PC-3 (cell line): ENCODE data around the gene TMEM43. TPM values are rescaled to one million over a fixed set of nuclear protein-coding genes. Genes with fewer than 3 reads are reported as not detected.

Source experiments
- ATAC-seq: fragments of 200-7000 bp; cut with Tn5 transposase; 2 replicates; pipeline ENCODE4 v1.9.1; 2020; ENCODE audit warnings: mild to moderate bottlenecking, moderate library complexity
- BruUV-seq: library from RNA; stranded (reverse); fragments of 400-500 nt; replicated peaks from 2 replicates; lab custom pipeline; 2021; lab: Mats Ljungman, UMichigan
- CTCF ChIA-PET: fragments of 300-600 bp; sonication (Branson Sonifier 250); formaldehyde crosslinking; loops from one replicate; lab custom pipeline; 2022; ENCODE audit warnings: antibody characterized with exemption; lab: Charles Lee
- POLR2A ChIA-PET: fragments of 300-600 bp; sonication (Branson Sonifier 250); formaldehyde crosslinking; loops from one replicate; lab custom pipeline; 2022; ENCODE audit warnings: antibody characterized with exemption; ENCODE audit not compliant: unreplicated experiment; lab: Charles Lee
- DNase-seq: peaks from one replicate; pipeline ENCODE4 v3.0.0-alpha.2; 2015
- H2AFZ ChIP-seq: fragments of 300-600 bp; sonication (generic); 2 replicates; pipeline ENCODE4 v1.6.0; 2016; ENCODE audit warnings: antibody characterized with exemption, low read length
- H3F3A ChIP-seq: fragments of 300-600 bp; sonication (generic); one replicate; pipeline ENCODE4 v1.6.0; 2017; ENCODE audit warnings: antibody characterized with exemption, low read length, control low read depth, mild to moderate bottlenecking; ENCODE audit not compliant: unreplicated experiment
- H3K27ac ChIP-seq: fragments of 300-600 bp; sonication (generic); 2 replicates; pipeline ENCODE4 v1.5.1; 2016; ENCODE audit warnings: mild to moderate bottlenecking, low read length
- H3K27me3 ChIP-seq: fragments of 300-600 bp; sonication (generic); 2 replicates; pipeline ENCODE4 v1.6.1; 2016; ENCODE audit warnings: low read length, mixed read lengths
- H3K36me3 ChIP-seq: fragments of 300-600 bp; sonication (generic); 2 replicates; pipeline ENCODE4 v1.6.1; 2016; ENCODE audit warnings: low read depth, mixed run types, low read length, mixed read lengths
- H3K4me1 ChIP-seq: fragments of 300-600 bp; sonication (generic); 2 replicates; pipeline ENCODE4 v1.5.1; 2016; ENCODE audit warnings: low read length; ENCODE audit not compliant: insufficient read depth
- H3K4me2 ChIP-seq: fragments of 300-600 bp; sonication (generic); 2 replicates; pipeline ENCODE4 v1.6.0; 2016; ENCODE audit warnings: low read length
- H3K4me3 ChIP-seq: fragments of 300-600 bp; sonication (generic); 2 replicates; pipeline ENCODE4 v1.5.1; 2016; ENCODE audit warnings: mild to moderate bottlenecking, low read length, mixed read lengths
- H3K79me2 ChIP-seq: fragments of 300-600 bp; sonication (generic); 2 replicates; pipeline ENCODE4 v1.6.1; 2017; ENCODE audit warnings: low read length, mixed read lengths
- H3K9ac ChIP-seq: fragments of 300-600 bp; sonication (generic); 2 replicates; pipeline ENCODE4 v1.6.0; 2016; ENCODE audit warnings: mild to moderate bottlenecking, low read length
- H3K9me2 ChIP-seq: fragments of 300-600 bp; sonication (generic); replicated peaks from 2 replicates; pipeline ENCODE4 v1.6.1; 2016; ENCODE audit warnings: mixed run types, low read length, mixed read lengths
- H3K9me3 ChIP-seq: fragments of 300-600 bp; sonication (generic); 2 replicates; pipeline ENCODE4 v1.6.1; 2016; ENCODE audit warnings: low read length, mixed read lengths
- H4K20me1 ChIP-seq: fragments of 300-600 bp; sonication (generic); 2 replicates; pipeline ENCODE4 v1.6.1; 2016; ENCODE audit warnings: low read length, mixed read lengths
- EZH2 ChIP-seq: fragments of 300-600 bp; sonication (generic); IDR thresholded peaks from one replicate; pipeline ENCODE4 v1.6.1; 2017; ENCODE audit warnings: antibody characterized with exemption, mild to moderate bottlenecking, low read length; ENCODE audit not compliant: unreplicated experiment
- EZH2phosphoT487 ChIP-seq: fragments of 300-600 bp; sonication (generic); IDR thresholded peaks from 2 replicates; pipeline ENCODE4 v1.6.1; 2018; ENCODE audit warnings: mild to moderate bottlenecking, antibody characterized with exemption, low read length, borderline replicate concordance
- intact Hi-C: fragments of 100-400 bp; cut with micrococcal nuclease; formaldehyde crosslinking; loops from 2 replicates; pipeline ENCODE4 v1.9.0; 2023
- total RNA-seq: library from RNA; depleted of rRNA; stranded (reverse); fragments of >200 nt; gene quantifications from 2 replicates; pipeline ENCODE4 v1.2.3, GENCODE V29; 2014
- TF ChIP-seq, protein P1 (sequence below): fragments of 300-600 bp; sonication (generic); conservative IDR thresholded peaks from 2 replicates; pipeline ENCODE4 v1.5.1; 2017; ENCODE audit warnings: antibody characterized with exemption, low read depth, mild to moderate bottlenecking, low read length

TMEM43 gene
- total RNA-seq, 1 experiment from 2014 or later, result 83.1 TPM

DNA sequence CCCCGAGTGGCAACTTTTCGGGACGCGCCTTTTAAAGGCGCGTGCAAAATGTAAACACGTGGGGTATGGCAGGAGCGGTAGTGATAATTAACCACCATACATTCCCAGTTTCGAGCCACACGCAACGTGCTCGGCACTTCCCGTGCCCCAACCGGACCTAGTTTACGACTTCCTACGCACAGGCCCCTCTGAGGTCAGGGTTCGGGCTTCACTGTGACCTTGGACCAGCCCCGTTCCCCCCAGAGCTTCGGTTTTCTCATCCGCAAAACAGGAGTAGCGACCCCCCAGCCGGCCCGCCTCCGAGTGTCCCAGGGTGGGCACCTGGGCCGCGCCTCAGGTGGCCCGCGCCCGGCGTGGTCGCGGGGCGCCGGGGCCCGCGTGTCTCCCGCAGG, 633 bp upstream of the TMEM43 start:
- Histone ChIP-seq H3K27me3 (no peaks in the 10 kb centered on the region), H3K4me3 (peak overlapping the region; percentile 87), H3K4me1 (peaks cover 23% of the 10 kb centered on the region), H3K9me3 (no peaks in the 10 kb centered on the region), H3K4me2 (peak overlapping the region; percentile 87), H3K9me2 (no peaks in the 10 kb centered on the region), H2AFZ (peak overlapping the region; percentile 83), H3K79me2 (peaks cover 86% of the 10 kb centered on the region), H3F3A (no peaks in the 10 kb centered on the region), H3K27ac (peak overlapping the region; percentile 55), H4K20me1 (peaks cover 30% of the 10 kb centered on the region), H3K36me3 (peaks cover 18% of the 10 kb centered on the region), H3K9ac (peak overlapping the region; percentile 94)
- CTCF ChIA-PET, result interaction anchor here (0.6 to 2.2 kb wide), 4 partner anchors 29 to 228 kb away, joined by 3 to 15 read pairs (median 4); no protein-coding TSS in a partner anchor
- no TSS peak for BruUV-seq
- peak; percentile 10 for ATAC-seq
- TF ChIP-seq EZH2 (no peak), EZH2phosphoT487 (no peak)
- TF ChIP-seq, protein P1, sequence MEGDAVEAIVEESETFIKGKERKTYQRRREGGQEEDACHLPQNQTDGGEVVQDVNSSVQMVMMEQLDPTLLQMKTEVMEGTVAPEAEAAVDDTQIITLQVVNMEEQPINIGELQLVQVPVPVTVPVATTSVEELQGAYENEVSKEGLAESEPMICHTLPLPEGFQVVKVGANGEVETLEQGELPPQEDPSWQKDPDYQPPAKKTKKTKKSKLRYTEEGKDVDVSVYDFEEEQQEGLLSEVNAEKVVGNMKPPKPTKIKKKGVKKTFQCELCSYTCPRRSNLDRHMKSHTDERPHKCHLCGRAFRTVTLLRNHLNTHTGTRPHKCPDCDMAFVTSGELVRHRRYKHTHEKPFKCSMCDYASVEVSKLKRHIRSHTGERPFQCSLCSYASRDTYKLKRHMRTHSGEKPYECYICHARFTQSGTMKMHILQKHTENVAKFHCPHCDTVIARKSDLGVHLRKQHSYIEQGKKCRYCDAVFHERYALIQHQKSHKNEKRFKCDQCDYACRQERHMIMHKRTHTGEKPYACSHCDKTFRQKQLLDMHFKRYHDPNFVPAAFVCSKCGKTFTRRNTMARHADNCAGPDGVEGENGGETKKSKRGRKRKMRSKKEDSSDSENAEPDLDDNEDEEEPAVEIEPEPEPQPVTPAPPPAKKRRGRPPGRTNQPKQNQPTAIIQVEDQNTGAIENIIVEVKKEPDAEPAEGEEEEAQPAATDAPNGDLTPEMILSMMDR, result no peak
- intact Hi-C loops, result loop anchor here (1.0 to 10.0 kb wide), 5 partner anchors 20 to 469 kb away; partner anchors contain the start of genes LSM3, SLC6A6 and XPC
- POLR2A ChIA-PET, result interaction anchor here (0.6 to 2.2 kb wide), 4 partner anchors 13 to 95 kb away, joined by 5 to 20 read pairs (median 10); partner anchors contain the start of genes LSM3 and XPC
- DNase-seq, result peak; percentile 43

DNA sequence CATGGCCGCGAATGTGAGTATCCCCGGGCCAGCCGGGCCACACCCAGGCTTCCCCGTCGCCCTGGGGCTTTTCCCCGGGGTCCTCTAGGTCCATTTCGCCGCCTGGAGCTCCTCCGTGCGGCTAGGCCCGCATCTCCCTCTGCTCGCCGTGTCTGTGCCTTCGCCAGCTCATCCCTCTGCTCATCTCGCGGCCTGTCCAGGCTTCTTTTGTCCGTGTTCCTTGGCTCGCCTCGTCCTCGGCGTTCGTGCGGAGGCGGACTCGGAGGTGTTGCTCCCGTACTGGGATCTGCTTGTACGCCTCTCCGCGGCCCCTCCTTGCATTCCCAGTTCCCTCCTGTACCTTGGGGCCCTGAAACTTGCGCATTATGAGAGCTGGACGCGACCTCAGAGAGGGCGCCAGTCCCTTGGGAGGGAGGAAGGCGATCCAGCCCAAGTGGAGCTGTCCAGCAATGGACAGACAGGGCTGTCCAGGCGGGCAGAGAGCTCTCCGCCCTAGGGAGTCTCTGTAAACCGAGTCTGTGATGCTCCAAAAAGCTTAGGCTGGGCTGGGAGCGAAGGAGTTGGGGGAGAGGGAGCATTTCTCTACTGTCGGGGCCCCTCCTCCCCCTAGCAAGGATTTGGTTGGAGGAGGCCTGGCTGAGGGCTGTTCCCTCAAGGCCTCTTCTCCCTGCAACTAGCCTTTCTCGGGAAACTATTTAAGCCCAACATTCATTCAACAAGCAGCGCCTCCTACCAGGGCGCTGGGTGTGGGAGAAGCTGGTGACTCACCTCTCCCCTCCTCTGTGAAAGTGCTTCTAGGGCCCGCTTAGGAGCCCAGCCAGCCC, 553 bp downstream of the TMEM43 start:
- ChIA-PET CTCF (interaction anchor here (2.2 kb wide), 1 partner anchor 229 kb away, joined by 6 read pairs; no protein-coding TSS in a partner anchor), POLR2A (interaction anchor here (0.5 to 2.2 kb wide), 8 partner anchors 13 to 642 kb away, joined by 3 to 20 read pairs (median 4); partner anchors contain the start of genes LSM3 and XPC)
- H3K27ac ChIP-seq, result peak overlapping the region; percentile 51
- H4K20me1 ChIP-seq, result peaks cover 30% of the 10 kb centered on the region
- no peaks in the 10 kb centered on the region for H3K9me2 ChIP-seq
- intact Hi-C loops, result loop anchor here (2.0 to 10.0 kb wide), 2 partner anchors 229 to 471 kb away; no protein-coding TSS in a partner anchor
- peak overlapping the region; percentile 73 for H2AFZ ChIP-seq
- H3K79me2 ChIP-seq, result peaks cover 81% of the 10 kb centered on the region
- H3K27me3 ChIP-seq, result no peaks in the 10 kb centered on the region
- DNase-seq, result peak; percentile 94
- H3K4me3 ChIP-seq, result peak overlapping the region; percentile 87
- peak overlapping the region; percentile 94 for H3K9ac ChIP-seq
- H3F3A ChIP-seq, result no peaks in the 10 kb centered on the region
- H3K9me3 ChIP-seq, result no peaks in the 10 kb centered on the region
- peaks cover 23% of the 10 kb centered on the region for H3K4me1 ChIP-seq
- peak overlapping the region; percentile 78 for H3K4me2 ChIP-seq
- no peak for TF ChIP-seq EZH2phosphoT487
- TF ChIP-seq, protein P1, result peak; percentile 17; the same call in 1 of the 2 replicates
- BruUV-seq, result TSS peak; percentile 41
- H3K36me3 ChIP-seq, result peaks cover 27% of the 10 kb centered on the region
- ATAC-seq, result peak; percentile 60
